Activated CD8-positive, alpha-beta memory T cell treated with anti-CD3 and anti-CD28 coated beads for 4 hours (primary cell): Measurements from ENCODE around the gene NTN4.
"Not testable (repeated sequence)": the region's sequence is repeated elsewhere in the genome, so short reads cannot be mapped to it uniquely, and the experiment has no call there.

Experiments used
- DNase-seq, 2 donors: peaks; one replicate each; pipeline ENCODE4 v3.0.0-alpha.2; 2020; ENCODE audit warnings: low read depth in 2 of 2

Gene NTN4

GRCh38 chr12:95709152-95709551, 81.4 kb downstream of the NTN4 start:
- DNase-seq: no peak

- DNase-seq: no peak
These were observed 85.4 kb downstream of the NTN4 start for GRCh38 chr12:95705143-95705542.

DNA sequence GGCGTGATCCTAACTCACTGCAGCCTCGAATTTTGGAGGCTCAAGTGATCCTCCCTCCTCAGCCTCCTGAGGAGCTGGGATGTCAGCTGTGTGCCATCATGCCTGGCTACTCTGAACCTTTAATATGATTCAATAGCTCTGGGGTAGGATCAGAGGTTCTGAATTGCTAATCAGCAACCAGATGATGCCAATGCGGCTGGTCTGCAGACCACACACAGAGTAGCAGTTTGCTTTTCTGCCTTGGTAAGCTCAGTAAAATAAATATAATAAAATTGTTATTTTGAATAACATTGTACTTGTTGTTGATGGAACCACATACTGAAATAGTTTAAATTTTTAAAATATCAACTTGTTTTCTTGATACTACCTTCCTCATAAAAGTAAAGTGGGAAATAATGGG, 86.6 kb downstream of the NTN4 start:
- DNase-seq: no peak

GRCh38 chr12:95701722-95702418, 88.7 kb downstream of the NTN4 start:
- no peak for DNase-seq

GRCh38 chr12:95701275-95701674, 89.3 kb downstream of the NTN4 start:
- no peak for DNase-seq

- no peak for DNase-seq
These were observed 90.2 kb downstream of the NTN4 start for GRCh38 chr12:95700316-95700785.

DNA sequence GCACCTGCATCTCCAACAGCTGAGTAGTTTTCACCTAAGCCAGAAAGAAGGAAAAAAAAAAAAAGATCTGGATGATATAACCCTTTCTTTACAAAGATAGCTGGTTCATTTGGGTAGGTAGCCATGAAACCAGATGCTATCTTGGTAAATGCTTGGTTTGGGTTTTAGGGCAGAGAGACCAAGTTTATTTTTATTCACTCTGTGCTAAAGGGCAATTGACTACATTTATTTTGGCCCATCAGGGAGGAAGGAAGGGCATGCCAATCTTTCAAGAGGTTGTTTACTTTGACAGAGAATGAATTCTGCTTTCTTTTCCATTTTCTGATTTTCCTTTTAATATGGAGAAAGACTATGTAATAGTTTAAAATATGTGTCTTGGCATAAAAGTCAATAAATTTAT, 91.0 kb downstream of the NTN4 start:
- DNase-seq: no peak

DNA sequence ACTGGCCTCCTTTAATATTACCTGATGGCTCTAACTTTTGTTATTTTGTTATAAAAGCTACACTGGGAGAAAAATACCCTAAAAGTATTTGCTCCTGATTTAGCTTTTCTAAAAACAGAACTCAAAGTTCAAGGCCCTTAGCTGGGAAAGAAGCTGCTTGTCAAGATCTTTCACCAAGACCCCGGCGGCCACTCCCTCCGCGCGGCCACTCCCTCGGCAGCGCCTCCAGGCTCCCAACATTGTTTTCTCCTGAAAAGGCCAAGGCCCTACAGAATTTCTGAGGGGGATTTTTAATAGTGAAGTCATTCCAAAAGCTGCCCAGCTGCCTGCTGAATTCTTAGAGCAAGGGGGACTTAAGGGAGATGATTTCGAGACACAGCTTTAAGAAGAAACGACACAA, 96.4 kb downstream of the NTN4 start:
- DNase-seq: no peak

DNA sequence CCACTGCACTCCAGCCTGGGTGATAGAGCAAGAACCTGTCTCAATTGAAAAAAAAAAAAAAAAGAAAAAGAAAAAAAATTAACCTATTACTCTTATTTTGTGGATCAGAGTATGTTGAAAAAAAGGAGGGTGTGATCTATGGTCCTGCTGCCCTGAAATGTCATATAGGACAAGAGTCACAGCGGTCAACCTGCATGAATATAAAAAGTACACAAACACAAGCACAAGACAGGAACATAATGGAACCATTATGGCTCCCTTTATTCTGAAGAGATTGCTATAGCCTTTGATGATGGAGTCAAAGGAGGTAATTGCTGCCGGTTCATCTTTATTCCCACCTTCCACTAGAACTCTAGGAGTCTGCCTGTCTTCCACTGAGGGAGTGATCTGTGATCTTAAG, 96.9 kb downstream of the NTN4 start:
- no peak for DNase-seq

DNA sequence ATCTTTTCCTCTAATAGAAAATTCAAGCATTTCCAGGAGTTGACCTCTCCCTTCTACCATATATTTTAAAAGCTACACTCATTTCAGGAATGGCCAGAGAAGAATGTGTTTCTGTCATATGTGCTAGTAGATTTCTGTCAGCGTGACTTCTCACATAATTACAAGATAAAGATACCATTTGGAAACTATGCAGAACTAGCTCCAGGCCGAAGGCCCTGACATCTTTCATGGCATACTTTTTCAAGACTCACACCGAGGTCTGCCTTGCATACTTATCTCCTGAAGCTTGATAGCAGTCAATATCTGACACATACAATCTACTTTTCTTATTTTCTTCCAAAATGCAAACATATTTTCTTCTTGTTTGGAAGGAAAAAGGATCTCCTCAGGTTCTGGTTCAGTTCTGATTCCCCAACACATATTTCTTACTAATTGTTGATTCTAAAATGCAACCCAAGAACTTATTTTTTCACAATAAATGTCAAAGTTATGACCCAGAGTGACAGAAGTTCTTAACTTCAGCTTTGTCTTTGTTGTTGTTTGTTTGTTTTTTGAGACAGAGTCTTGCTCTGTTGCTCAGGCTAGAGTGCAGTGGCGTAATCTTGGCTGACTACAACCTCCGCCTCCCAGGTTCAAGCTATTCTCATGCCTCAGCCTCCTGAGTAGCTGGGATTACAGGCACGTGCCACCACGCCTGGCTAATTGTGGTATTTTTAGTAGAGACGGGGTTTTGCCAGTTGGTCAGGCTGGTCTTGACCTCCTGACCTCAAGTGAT, 99.5 kb downstream of the NTN4 start:
- DNase-seq: no peak

- no peak for DNase-seq
These were observed 102.6 kb downstream of the NTN4 start for GRCh38 chr12:95687937-95688336.

DNA sequence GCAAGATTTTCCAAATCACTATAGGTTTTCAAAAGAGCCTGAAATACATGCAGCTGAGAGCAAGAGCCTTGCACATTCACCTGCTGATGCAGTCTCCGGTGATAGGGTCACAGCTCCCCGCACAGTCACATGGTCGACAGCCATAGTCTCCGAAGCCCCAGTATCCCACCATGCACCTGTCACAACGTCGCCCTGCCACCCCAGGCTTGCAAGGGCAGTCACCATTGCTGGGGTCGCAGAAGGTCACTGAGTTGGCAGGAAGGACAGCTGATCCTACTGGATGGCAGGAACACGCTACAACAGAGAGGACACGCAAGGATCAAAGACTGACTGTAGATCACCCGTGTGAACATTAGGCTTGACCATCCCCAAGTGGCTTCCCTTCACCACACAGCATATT, 107.1 kb downstream of the NTN4 start:
- DNase-seq: no peak

DNA sequence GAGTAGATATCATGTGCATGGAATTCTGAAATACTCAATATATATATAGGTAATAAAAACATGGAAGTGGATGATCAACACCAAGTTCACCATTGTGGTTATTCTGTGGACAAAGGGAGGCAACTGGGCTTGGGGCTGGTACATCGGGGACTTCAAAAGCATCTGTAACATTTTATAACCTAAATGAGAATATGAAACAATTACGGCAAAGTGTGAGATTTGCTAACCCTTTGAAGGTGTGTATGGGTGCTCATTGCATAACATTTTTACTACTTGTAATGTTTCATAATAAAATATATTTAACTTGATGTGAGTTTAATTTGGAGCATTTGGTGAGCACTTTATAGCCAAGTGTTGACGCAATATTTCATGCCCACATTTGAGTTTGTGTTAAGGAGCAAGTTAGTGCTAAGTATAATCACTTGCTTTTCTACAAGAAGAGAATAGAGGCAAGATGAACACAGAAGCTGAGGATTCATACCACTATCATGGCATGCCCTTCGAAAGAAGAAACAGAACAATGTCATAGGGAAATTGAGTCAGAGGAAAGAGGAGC, 109.3 kb downstream of the NTN4 start:
- DNase-seq: no peak

- DNase-seq: no peak
These were observed 111.9 kb downstream of the NTN4 start for GRCh38 chr12:95678684-95679083.

GRCh38 chr12:95677782-95678181, 112.8 kb downstream of the NTN4 start:
- DNase-seq: not testable (repeated sequence)

DNA sequence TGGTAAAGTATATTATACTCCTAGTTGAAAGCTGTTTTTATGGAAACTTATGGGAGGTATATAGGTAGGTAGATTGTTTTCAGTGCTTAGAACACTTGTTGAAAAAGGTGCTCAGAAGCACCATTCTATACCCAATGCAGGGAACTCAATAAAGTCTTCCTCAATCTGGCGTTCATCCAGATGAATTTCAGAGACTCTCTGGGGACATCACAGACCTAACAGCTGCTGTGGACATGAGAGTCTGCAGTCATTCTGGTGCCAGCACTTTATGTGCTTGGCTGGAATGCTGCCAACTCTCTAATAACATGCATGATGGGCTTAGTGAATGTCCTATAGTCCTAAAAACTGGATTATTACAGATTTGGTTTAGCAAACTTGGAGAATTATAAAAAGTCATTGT, 115.9 kb downstream of the NTN4 start:
- DNase-seq: no peak

- DNase-seq: no peak
These were observed 116.4 kb downstream of the NTN4 start for GRCh38 chr12:95674163-95674562.

DNA sequence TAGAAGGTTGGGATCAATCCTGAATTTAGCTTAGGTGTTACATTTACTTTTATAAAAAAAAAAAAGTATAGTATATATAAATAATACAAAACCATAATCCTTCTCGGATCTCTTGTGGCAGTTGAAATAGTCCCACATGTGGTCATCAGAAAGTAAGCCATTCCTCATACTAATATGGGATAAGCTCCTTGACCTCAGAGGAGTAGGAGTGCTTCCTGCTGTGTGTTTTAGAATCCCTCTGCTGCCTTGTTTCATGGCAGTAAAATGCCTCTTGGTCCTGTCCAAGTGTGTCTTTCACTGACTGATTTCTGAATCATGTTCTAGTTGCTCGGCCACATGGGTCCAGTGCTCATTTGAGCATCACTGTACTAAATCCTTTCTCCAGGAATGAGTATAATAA, 117.0 kb downstream of the NTN4 start:
- no peak for DNase-seq

- no peak for DNase-seq
These were observed 118.4 kb downstream of the NTN4 start for GRCh38 chr12:95672166-95672565.

DNA sequence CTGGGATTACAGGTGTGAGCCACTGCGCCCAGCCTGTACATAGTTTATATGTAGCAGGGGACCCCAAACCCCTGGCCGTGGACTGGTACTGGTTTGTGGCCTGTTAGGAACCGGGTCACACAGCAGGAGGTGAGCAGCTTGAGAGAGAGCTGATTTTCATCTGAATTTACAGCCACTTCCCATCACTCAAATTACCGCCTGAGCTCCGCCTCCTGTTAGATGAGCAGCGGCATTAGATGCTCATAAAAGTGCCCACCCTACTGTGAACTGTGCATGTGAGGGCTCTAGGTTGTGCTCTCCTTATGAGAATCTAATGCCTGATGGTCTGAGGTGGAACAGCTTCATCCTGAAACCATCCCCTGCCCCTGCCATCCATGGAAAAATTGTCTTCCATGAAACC, 119.3 kb downstream of the NTN4 start:
- DNase-seq: no peak

GRCh38 chr12:95663525-95663924, 127.0 kb downstream of the NTN4 start:
- DNase-seq: no peak

- DNase-seq: no peak
These were observed 129.2 kb downstream of the NTN4 start for GRCh38 chr12:95661360-95661759.

GRCh38 chr12:95658386-95658785, 132.2 kb downstream of the NTN4 start:
- DNase-seq: no peak
